HG02981 (cell line): ENCODE data around the gene SHROOM4.

ENCODE experiments used
- ATAC-seq: cut with Tn5 transposase; IDR thresholded peaks from one replicate; pipeline ENCODE4 v1.9.1; 2021; ENCODE audit warnings: mild to moderate bottlenecking, moderate library complexity; ENCODE audit not compliant: unreplicated experiment

SHROOM4 gene

GRCh38 chrX:50787099-50787498 lies 26.9 kb downstream of the SHROOM4 start:
- ATAC-seq = no peak

GRCh38 chrX:50780144-50780543 lies 33.9 kb downstream of the SHROOM4 start:
- ATAC-seq = no peak

GRCh38 chrX:50779694-50780093 lies 34.3 kb downstream of the SHROOM4 start:
- no peak for ATAC-seq

GRCh38 chrX:50778272-50778671 lies 35.7 kb downstream of the SHROOM4 start:
- no peak for ATAC-seq

GRCh38 chrX:50776248-50776647 lies 37.7 kb downstream of the SHROOM4 start:
- ATAC-seq = no peak

GRCh38 chrX:50771382-50771781 lies 42.6 kb downstream of the SHROOM4 start:
- ATAC-seq = no peak

GRCh38 chrX:50770702-50771101 lies 43.3 kb downstream of the SHROOM4 start:
- no peak for ATAC-seq

- ATAC-seq = no peak
These were observed 44.5 kb downstream of the SHROOM4 start for GRCh38 chrX:50769389-50770063.

- no peak for ATAC-seq
These were observed 45.2 kb downstream of the SHROOM4 start for GRCh38 chrX:50768801-50769200.

- no peak for ATAC-seq
These were observed 48.0 kb downstream of the SHROOM4 start for GRCh38 chrX:50765986-50766385.

- no peak for ATAC-seq
These were observed 51.4 kb downstream of the SHROOM4 start for GRCh38 chrX:50762578-50762977.

GRCh38 chrX:50756276-50756675 lies 57.7 kb downstream of the SHROOM4 start:
- ATAC-seq = no peak

GRCh38 chrX:50751091-50751490 lies 62.9 kb downstream of the SHROOM4 start:
- ATAC-seq = no peak

GRCh38 chrX:50747471-50747900 lies 66.5 kb downstream of the SHROOM4 start:
- no peak for ATAC-seq

GRCh38 chrX:50736656-50737055 lies 77.3 kb downstream of the SHROOM4 start:
- no peak for ATAC-seq

GRCh38 chrX:50726296-50726695 lies 87.7 kb downstream of the SHROOM4 start:
- ATAC-seq = no peak

GRCh38 chrX:50725310-50725709 lies 88.7 kb downstream of the SHROOM4 start:
- ATAC-seq = no peak

GRCh38 chrX:50723006-50723405 lies 91.0 kb downstream of the SHROOM4 start:
- ATAC-seq = no peak

GRCh38 chrX:50721764-50722521 lies 92.1 kb downstream of the SHROOM4 start:
- no peak for ATAC-seq

- no peak for ATAC-seq
These were observed 94.4 kb downstream of the SHROOM4 start for GRCh38 chrX:50719614-50720013.

- no peak for ATAC-seq
These were observed 95.2 kb downstream of the SHROOM4 start for GRCh38 chrX:50718776-50719175.

GRCh38 chrX:50716706-50717105 lies 97.3 kb downstream of the SHROOM4 start:
- no peak for ATAC-seq
